ENCODE data around the gene PDE1C.
A peak's percentile ranks its signal among the peaks of the same experiment; 100 is the strongest.

Gene PDE1C

DNA sequence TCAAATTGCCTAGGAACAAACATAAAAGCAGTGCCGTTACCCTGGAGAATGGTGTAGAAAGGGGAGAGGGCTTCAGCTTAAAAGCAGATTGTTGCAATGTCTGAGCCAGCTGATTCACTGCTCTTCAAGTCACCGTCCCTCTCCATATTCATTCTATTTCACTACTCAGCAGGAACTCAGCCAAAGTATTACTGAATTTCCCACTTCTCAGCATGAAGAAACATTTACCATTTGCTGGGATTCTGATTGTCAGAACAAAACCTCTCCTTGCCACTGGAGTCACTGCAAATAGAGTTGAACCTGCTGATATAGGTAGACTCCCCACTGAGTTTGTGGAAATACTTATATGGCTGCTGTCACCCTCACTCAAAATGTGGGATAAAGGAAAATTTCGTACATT, 311.5 kb downstream of the PDE1C start:
- no peak for DNase-seq

DNA sequence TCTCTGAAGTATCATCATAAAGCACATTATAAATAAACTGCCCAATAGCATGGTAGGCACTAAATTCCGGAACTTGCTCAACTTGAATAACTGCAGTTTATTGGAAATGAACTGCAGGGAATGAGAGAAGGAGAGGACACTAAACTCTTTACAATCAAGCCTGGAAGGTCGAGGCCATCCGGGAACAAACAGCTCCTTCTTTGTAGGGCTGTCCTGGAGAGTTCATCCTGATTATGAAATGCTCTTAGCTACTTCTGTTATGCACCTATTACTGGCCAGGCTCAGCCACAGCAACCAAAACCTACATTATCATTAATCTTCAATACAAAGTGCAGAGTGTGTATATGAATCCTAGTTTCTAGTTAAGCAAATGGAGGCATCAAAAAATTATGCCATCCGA, 318.5 kb downstream of the PDE1C start:
- no peak for DNase-seq

DNA sequence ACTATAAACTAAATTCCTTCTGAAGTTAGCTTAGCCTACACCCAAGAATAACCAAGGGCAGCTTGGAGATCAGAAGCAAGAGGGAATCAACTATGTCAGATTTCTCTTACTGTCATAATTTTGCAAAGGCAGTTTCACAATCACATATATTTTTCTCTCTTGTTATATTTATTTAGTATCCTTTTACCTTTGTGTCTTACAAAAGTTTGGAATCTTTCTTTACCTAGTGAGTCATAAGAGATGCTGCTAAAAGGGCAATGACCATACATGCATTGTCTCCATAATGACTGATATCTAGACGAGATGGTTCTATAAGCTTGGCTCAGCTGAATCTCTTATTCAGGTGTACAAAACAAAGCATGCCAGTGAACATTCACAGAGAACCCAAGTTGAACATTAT, 322.1 kb downstream of the PDE1C start:
- DNase-seq, result no peak

DNA sequence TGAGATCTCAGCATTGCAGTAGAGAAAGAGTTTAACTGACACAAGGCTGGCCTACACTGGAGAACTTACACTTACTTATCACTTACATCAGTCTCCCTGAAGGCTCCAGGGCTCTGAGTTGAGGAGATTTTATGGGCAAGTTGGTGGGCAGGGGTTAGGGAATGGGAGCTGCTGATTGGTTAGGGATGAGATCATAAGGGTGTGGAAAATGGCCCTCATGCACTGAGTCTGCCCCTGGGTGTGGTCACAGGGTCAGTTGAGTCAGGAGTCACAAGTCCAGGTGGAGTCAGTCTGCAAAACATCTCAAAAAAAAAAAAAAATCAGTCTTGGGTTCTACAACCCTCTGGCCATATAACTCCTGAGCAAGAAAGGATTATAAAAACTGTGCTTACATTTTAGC, 322.7 kb downstream of the PDE1C start:
- DNase-seq, result no peak

DNA sequence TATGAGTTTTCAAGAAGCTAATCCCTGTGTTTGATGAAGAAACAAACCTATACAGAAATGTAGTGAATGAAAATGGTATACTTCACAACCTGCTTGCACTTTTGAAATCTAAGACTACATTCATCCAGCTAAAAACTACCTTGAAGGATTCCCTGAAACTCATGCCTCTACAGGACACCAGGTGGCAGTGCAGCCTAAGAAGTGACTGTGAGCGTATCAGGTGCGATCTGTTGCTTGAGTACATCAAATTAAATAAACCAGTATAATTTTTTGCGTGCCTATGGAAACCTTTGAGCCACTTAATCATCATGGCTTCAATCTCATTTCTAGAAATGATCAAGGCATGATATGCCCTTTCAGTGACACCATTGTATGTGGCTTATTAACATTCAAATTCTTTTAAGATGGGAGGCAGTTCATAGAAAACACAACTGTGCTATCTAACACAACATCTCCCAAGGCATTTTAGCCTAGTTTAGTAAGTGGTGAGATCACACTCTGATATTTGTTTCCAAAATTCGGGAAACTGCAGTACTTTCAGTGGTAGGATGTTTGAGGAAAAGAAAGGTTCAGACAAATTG, 325.8 kb downstream of the PDE1C start:
- peak; percentile 19 for DNase-seq

DNA sequence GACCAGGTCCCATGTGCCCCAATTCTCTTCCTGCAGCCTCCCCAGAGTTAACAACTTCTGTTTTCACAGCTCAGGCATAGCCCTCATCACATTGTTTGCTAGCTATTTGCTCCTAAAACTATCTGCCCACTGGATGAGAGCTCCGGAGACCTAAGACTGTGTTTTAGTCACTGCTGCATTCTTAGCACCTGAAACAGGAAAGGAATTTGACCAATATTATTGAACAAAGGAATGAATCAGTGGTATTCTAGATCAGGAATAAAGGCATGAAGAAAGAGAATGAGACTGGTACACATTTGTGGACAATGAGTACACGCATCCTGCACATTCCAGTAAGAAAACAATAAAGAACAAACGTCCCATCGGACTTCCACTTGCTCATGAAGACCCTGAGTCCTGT, 328.4 kb downstream of the PDE1C start:
- no peak for DNase-seq

DNA sequence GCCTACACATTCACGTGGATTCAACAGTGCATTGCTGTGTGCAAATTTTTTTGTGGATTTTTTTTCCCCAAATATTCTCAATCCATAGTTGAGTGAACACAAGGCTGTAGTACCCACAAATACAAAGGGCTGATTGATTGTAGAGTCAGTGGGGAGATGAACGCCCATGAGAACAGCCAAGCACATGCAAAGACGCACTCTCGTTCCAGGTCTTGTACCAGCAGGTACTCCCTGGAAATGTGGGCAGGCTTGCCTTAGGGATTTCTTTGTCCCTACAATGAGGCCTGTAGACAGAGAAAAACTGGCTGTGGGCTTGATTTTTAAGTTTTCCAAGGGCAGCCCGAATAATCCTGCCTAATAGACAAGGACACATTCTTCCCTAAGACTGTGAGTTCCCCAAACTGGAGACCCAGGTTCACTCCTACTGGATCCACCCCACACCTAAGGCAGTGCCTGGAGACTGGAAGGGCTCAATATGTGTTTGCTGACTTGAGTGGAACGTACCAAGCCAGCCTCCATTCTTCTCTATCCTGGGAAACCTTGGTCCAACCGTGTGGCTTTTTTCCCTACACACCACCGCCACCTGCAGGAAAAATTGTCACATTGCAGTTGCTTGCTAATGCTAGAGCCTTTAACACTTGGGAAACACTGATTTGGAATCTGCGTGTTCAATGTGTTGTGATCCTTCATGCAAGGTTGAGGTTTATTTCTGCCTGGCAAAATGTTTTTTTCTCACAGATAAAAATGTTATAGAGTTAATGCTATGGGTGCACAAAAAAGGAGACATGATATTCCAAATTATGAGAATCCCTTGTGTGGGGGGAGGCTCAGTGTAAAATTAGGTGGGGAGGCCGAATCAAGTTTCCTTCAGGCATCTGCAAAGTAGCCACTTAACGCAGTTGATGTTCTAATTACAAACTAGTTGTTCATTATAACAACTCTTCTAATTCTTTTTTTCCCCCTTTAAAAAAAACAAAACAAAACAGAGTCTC, 333.9 kb downstream of the PDE1C start:
- no peak for DNase-seq

DNA sequence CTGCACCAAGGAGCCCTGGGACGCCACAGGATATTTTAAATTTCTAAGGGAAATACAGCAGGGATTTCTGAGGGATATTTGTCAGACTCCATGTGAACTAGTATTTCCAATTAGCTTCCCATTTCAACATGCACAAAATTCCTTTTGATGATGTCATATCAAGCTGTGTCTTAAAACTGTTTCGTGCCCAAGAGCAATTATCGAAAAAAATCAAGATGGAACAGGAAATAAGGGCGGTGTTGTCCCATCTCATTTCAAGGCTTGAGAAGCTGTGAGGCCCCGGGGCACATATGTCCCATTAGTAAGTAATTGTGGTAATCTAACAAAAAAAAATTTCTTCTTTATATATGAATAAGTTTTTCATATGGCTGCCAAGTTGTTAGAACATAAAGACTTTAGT, 335.8 kb downstream of the PDE1C start:
- no peak for DNase-seq

DNA sequence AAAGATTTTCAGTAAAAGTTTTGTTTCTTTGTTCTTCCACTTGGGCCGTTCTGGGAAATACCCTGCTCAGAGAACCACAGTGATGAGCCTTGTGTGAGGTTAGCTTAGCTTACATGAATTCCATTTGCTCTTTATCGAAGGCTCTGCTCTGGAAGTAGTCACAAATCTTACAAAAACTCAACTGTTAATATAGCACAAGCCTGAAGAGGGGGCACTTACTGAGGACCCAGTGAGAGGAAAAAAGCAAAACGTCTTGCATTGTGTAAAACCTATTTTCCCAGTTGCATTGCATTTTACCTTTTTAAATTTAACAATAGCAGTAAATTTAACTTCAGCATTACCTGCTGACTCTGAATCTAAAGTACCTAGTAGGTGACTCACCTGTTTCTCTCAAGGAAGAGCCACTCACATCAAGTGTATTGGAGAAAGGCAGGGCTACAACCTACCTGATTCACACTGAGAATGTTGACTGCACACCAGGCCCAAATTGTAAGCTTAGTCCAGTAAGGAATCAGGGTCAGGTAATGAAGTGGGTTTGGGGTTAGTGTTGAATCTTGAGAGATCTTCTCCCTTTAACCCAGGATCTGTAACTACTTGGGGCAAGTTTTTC, 340.9 kb downstream of the PDE1C start:
- DNase-seq, result no peak

DNA sequence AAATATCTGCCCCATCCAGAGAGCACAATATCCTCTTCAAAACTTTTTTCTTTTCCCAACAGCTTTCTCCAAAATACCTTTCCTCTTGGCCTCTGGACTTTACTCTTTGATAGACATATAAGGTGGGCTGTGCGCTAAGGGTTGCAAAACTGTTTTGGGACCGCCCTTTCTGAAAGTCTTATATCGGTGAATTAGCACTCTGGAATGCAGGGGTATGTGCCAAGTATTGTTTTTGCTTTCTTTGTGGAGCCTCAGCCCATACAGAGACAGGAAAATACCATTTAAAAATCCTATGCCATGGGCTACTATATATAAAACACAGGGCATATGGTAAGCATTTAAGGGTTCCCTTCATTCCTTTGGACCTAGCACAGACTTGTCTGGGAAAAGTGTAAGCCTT, 345.5 kb downstream of the PDE1C start:
- DNase-seq, result no peak

DNA sequence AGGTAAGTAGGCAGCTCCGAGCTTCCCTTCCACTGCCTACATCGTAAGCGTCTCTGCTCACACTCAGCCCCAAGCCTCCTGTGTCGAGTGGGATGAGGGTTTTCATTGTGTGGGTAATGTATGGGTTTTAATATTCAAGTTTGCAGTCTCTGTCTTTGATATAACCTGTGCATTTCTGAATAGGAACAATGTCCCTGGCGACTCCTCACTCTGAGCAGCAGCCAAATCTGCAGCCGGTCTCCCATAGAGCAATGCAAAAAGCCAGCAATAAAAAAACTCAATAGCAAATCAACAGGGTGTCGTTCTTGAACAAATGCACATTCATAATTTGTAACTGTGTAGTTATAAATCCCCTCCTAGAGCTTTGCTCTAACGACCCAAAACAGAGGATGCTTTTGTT, 349.8 kb downstream of the PDE1C start:
- no peak for DNase-seq

DNA sequence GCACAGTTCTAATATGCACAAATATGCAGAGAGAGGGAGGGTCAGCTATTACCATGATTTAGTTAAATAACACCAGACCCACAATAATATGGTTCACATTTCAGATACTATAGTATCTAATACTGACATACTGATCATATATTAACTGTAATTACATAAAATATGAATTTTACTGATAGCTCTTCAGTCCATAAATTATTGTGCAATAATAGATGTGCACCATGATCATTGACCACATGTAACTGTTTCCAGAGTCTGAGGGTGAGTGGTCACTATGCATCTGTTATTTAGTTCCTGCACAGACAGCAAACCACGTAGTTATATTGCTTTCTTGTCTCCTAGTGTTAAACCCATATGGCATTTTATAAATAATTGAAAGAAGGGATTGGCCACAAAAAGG, 353.9 kb downstream of the PDE1C start:
- no peak for DNase-seq

DNA sequence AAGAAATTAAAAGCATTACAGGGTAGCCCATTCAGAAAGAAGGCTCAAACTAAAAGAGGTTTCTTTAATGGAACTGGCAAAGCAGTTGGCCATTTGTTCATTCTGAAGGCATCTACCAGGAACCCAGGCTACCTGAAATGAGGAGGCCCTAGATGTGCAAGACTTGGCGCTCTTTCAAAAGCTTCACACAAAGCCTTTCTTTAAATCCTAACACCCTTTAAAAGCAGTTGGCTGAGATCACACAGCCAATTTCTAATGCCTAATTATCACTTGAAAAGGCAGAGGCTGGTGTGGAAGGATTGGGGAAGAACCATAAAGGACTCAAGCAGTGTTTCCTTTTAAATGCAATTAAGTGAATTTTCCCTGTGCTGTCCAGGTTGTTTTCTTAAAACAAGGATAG, 360.0 kb downstream of the PDE1C start:
- DNase-seq, result no peak

DNA sequence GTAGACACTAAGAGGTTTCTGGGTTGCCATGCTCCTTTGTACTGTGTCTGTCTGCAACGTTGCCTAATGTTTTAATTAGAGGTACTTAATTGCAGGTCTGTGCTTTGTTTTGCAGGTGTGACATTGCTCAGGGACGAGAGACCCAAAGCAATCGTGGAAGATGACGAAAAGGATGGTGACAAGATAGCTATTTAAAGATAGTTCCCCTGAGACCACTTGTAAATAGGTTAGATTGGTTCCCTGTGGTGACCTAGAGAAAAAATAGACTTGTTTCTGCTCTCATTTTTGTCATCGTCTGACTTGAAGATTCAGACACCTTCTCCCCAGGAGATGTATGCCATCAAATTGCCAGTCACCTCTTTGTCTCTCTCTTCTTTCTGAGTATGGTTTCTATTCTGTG, 363.1 kb downstream of the PDE1C start:
- no peak for DNase-seq

DNA sequence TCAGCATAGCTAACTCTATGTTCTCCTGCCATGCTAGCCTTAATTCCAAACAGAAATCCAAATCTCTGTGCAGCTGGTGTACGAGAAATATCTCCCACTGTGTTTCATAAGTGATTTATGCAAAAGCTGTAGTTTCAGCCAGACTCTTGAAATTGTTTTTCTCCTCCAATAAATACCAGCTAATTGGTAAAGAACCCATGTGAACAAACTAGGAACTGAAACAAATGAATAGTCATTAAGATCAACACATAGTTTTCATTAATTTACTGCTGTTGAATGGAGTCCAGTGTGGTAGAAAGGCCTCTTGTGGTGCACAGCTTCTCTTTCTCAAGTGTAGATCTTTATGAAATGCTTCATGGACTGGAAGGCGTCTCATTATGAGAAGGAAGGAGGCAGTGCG, 364.8 kb downstream of the PDE1C start:
- DNase-seq, result no peak

DNA sequence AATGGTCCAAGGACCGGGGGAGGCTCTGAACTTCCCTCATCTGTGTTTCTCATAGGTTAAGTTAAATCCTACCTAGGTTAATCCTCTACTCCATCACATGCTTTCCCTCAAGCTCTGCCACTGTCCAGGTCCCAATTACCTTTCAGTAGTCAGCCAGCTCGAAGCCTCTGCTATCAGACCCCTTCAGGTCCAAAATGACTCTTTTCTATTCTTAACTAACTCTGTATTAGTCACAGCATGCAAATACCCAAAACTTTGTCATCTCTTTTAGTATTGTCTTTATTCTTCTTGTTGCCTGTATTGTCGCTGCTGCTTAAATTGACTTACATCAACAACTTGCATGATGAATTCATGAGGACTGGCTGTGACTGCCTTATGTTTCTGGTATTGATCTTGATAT, 367.9 kb downstream of the PDE1C start:
- DNase-seq, result no peak
